ENCODE results near the gene AKTIP.

DNA sequence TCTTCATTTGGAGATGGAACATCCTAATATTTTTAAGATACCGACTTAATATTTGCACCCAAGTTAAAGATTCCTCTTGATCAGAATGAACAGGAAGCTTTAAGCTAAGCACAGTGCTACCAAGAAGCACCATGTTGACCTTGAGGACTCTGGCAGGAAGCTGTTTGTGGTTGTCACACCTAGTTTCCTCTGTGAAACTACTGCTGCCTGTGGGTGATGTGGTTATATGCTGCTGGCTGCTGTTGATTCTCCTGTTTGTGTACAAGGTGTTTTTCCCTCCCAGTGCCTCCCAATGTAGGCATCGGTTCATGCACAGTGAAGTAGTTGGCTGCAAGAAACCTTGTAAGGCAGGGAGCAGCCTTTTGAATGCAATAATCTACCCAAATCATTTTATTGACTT, 45.3 kb downstream of the AKTIP start:
- TF ChIP-seq POLR2A (IDR thresholded peaks at IDR 0.05), result no peak
- TF ChIP-seq, protein P1, sequence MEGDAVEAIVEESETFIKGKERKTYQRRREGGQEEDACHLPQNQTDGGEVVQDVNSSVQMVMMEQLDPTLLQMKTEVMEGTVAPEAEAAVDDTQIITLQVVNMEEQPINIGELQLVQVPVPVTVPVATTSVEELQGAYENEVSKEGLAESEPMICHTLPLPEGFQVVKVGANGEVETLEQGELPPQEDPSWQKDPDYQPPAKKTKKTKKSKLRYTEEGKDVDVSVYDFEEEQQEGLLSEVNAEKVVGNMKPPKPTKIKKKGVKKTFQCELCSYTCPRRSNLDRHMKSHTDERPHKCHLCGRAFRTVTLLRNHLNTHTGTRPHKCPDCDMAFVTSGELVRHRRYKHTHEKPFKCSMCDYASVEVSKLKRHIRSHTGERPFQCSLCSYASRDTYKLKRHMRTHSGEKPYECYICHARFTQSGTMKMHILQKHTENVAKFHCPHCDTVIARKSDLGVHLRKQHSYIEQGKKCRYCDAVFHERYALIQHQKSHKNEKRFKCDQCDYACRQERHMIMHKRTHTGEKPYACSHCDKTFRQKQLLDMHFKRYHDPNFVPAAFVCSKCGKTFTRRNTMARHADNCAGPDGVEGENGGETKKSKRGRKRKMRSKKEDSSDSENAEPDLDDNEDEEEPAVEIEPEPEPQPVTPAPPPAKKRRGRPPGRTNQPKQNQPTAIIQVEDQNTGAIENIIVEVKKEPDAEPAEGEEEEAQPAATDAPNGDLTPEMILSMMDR (IDR thresholded peaks at IDR 0.05), result no peak
